HL-60 (cell line): ENCODE data around the gene WRNIP1.
A peak's percentile ranks its signal among the peaks of the same experiment; 100 is the strongest.

Experiments
- POLR2AphosphoS5 ChIP-seq: IDR thresholded peaks from 2 replicates; pipeline ENCODE4 v1.6.1; 2012; ENCODE audit warnings: low read depth
- TF ChIP-seq, protein P1 (sequence below): IDR thresholded peaks from one replicate; pipeline ENCODE4 v1.5.1; 2011; ENCODE audit warnings: low read length, control low read depth, inconsistent platforms; ENCODE audit not compliant: insufficient read depth
- TF ChIP-seq, protein P2 (sequence below): IDR thresholded peaks from 2 replicates; pipeline ENCODE4 v1.6.1; 2012; ENCODE audit warnings: low read depth; ENCODE audit not compliant: insufficient replicate concordance

DNA sequence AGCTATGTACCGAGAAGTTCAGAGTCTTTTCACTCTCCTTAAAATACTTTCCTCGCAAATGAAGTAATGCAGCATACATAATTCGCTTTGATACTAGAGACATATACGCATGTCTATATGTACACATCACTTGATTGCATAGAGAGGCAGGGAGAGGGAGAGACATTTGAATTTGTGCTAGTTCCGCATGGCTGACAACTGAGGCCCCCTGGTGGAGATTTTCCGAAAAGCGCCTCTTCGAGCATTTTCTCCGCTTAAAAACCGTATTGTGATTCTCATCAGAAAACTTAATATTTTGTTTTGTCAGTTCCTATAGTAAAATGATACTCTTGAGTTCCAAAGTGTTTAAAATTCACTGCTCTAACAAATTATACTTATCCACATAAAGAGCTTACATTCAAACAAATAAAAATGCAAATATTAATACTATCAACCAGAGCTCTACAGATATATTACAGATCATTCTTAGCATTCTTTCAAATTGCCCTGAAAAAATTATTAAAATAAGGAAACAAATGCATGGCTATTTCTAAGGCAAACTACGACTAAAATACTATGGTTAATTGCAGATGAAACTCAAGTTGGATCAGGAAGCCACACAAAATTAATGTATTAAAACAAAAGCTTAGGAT, 15.1 kb upstream of the WRNIP1 start:
- TF ChIP-seq POLR2AphosphoS5: no peak
- TF ChIP-seq, protein P1, sequence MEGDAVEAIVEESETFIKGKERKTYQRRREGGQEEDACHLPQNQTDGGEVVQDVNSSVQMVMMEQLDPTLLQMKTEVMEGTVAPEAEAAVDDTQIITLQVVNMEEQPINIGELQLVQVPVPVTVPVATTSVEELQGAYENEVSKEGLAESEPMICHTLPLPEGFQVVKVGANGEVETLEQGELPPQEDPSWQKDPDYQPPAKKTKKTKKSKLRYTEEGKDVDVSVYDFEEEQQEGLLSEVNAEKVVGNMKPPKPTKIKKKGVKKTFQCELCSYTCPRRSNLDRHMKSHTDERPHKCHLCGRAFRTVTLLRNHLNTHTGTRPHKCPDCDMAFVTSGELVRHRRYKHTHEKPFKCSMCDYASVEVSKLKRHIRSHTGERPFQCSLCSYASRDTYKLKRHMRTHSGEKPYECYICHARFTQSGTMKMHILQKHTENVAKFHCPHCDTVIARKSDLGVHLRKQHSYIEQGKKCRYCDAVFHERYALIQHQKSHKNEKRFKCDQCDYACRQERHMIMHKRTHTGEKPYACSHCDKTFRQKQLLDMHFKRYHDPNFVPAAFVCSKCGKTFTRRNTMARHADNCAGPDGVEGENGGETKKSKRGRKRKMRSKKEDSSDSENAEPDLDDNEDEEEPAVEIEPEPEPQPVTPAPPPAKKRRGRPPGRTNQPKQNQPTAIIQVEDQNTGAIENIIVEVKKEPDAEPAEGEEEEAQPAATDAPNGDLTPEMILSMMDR: peak; percentile 81
- TF ChIP-seq, protein P2, sequence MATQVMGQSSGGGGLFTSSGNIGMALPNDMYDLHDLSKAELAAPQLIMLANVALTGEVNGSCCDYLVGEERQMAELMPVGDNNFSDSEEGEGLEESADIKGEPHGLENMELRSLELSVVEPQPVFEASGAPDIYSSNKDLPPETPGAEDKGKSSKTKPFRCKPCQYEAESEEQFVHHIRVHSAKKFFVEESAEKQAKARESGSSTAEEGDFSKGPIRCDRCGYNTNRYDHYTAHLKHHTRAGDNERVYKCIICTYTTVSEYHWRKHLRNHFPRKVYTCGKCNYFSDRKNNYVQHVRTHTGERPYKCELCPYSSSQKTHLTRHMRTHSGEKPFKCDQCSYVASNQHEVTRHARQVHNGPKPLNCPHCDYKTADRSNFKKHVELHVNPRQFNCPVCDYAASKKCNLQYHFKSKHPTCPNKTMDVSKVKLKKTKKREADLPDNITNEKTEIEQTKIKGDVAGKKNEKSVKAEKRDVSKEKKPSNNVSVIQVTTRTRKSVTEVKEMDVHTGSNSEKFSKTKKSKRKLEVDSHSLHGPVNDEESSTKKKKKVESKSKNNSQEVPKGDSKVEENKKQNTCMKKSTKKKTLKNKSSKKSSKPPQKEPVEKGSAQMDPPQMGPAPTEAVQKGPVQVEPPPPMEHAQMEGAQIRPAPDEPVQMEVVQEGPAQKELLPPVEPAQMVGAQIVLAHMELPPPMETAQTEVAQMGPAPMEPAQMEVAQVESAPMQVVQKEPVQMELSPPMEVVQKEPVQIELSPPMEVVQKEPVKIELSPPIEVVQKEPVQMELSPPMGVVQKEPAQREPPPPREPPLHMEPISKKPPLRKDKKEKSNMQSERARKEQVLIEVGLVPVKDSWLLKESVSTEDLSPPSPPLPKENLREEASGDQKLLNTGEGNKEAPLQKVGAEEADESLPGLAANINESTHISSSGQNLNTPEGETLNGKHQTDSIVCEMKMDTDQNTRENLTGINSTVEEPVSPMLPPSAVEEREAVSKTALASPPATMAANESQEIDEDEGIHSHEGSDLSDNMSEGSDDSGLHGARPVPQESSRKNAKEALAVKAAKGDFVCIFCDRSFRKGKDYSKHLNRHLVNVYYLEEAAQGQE: no peak
